Nephron (organoid): ENCODE results near the gene YAF2.

ENCODE experiments used
- H3K27ac Mint-ChIP-seq, 3 experiments: 2 replicates each; pipeline ENCODE4 v1.8.0; 2020; ENCODE audit warnings: mixed read lengths in 3 of 3, mild to moderate bottlenecking in 2 of 3, moderate library complexity in 1 of 3
- H3K27me3 Mint-ChIP-seq: 2 replicates; pipeline ENCODE4 v1.8.0; 2021; ENCODE audit warnings: low read depth, mild to moderate bottlenecking, moderate library complexity, mixed read lengths
- H3K36me3 Mint-ChIP-seq: 2 replicates; pipeline ENCODE4 v1.8.0; 2020; ENCODE audit warnings: low read depth, mixed read lengths
- H3K4me1 Mint-ChIP-seq: 2 replicates; pipeline ENCODE4 v1.8.0; 2020; ENCODE audit warnings: mixed read lengths
- H3K4me3 Mint-ChIP-seq, 3 experiments: 2 replicates each; pipeline ENCODE4 v1.8.0; 2020; ENCODE audit warnings: mild to moderate bottlenecking in 3 of 3, mixed read lengths in 3 of 3, moderate library complexity in 2 of 3
- H3K9me3 Mint-ChIP-seq: 2 replicates; pipeline ENCODE4 v1.8.0; 2020; ENCODE audit warnings: mixed read lengths
- TF ChIP-seq, protein P1 (sequence below), 3 experiments: fragments of 200-600 bp; sonication (generic); IDR thresholded peaks; one replicate each; pipeline ENCODE4 v1.5.0; 2021; ENCODE audit warnings: antibody characterized with exemption in 3 of 3; ENCODE audit not compliant: unreplicated experiment in 3 of 3

Gene YAF2

DNA sequence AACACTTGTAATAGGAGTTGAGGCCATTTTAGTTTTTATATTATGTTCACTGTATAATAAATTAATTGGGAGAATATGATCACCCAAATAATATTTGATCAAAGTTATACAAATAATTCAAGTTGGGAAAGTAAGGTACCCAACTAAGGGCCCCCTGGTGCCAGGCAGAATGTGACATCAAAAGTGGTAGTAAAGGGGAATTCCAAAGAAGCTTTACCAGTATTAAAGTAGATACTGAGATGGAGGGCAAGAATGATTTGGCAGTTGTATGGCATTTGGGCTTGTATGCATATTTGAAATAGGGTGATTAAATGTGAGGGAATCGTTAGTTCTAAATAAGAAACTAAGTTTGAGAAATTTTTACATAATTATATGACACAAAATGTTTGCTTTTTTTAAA lies 111.1 kb downstream of the YAF2 start:
- no peak overlapping the region for H3K27ac Mint-ChIP-seq
- no peaks in the 10 kb centered on the region for H3K27me3 Mint-ChIP-seq
- no peaks in the 10 kb centered on the region for H3K36me3 Mint-ChIP-seq
- TF ChIP-seq, protein P1, sequence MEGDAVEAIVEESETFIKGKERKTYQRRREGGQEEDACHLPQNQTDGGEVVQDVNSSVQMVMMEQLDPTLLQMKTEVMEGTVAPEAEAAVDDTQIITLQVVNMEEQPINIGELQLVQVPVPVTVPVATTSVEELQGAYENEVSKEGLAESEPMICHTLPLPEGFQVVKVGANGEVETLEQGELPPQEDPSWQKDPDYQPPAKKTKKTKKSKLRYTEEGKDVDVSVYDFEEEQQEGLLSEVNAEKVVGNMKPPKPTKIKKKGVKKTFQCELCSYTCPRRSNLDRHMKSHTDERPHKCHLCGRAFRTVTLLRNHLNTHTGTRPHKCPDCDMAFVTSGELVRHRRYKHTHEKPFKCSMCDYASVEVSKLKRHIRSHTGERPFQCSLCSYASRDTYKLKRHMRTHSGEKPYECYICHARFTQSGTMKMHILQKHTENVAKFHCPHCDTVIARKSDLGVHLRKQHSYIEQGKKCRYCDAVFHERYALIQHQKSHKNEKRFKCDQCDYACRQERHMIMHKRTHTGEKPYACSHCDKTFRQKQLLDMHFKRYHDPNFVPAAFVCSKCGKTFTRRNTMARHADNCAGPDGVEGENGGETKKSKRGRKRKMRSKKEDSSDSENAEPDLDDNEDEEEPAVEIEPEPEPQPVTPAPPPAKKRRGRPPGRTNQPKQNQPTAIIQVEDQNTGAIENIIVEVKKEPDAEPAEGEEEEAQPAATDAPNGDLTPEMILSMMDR (IDR thresholded peaks at IDR 0.05; ENCODE audit: unreplicated experiment in 3 of 3) = no peak
- no peak overlapping the region for H3K4me3 Mint-ChIP-seq
- peaks cover 5% of the 10 kb centered on the region for H3K4me1 Mint-ChIP-seq
- no peaks in the 10 kb centered on the region for H3K9me3 Mint-ChIP-seq

DNA sequence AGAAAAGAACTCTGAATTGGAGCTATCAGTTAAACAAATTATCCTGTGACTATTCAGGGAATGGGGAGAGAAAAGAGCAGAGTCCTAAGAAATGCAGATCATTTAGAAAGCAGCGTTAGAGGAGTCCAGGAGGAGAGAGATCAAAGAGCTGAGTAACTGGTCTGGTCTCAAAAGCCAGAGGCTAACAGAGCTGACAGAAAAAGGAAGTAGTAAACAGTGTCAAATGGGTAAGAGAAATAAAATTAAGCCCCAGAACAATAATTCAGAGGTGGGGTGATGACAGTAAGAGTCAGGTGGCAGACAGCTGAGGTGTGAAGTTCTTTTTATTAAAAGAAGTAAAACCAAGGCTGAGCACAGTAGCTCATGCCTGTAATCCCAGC lies 112.7 kb downstream of the YAF2 start:
- no peaks in the 10 kb centered on the region for H3K9me3 Mint-ChIP-seq
- no peak overlapping the region for H3K4me3 Mint-ChIP-seq
- no peaks in the 10 kb centered on the region for H3K27me3 Mint-ChIP-seq
- peaks cover 4% of the 10 kb centered on the region for H3K36me3 Mint-ChIP-seq
- TF ChIP-seq, protein P1 (IDR thresholded peaks at IDR 0.05; ENCODE audit: unreplicated experiment in 3 of 3) = no peak
- H3K27ac Mint-ChIP-seq = no peak overlapping the region
- H3K4me1 Mint-ChIP-seq = peaks cover 4% of the 10 kb centered on the region

DNA sequence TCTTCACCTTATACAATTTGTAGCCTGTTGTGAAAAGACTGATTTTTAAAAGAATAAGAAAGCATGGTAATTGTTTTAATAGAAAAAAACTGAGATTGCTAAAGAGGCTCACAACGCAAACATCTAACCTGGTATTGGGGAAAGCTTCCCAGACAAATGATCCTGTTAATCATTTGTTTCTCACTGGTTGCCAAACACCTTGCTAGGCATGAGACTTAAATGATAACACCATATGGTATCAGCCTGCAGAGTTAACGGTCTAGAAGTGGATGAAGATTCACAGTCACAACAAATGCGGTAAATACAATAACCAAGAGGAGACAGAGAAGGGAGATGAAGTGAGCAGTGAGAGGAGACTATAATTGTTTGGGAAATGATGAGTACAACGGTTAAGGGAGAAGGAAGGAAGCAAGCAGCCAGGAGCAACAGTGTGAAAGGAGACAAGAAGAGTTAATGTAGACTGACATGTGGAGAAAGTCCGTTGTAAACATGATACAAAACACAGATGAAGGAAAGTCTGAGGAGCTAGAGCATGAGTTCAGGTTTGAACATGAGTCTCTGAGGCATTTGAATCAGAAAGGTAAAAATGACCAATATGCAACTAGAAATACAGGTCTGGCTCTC lies 113.2 kb downstream of the YAF2 start:
- no peak overlapping the region for H3K27ac Mint-ChIP-seq
- H3K27me3 Mint-ChIP-seq = no peaks in the 10 kb centered on the region
- H3K4me1 Mint-ChIP-seq = no peaks in the 10 kb centered on the region
- H3K9me3 Mint-ChIP-seq = peaks cover under 1% of the 10 kb centered on the region
- TF ChIP-seq, protein P1 (IDR thresholded peaks at IDR 0.05; ENCODE audit: unreplicated experiment in 3 of 3) = no peak
- no peak overlapping the region for H3K4me3 Mint-ChIP-seq
- peaks cover 8% of the 10 kb centered on the region for H3K36me3 Mint-ChIP-seq

DNA sequence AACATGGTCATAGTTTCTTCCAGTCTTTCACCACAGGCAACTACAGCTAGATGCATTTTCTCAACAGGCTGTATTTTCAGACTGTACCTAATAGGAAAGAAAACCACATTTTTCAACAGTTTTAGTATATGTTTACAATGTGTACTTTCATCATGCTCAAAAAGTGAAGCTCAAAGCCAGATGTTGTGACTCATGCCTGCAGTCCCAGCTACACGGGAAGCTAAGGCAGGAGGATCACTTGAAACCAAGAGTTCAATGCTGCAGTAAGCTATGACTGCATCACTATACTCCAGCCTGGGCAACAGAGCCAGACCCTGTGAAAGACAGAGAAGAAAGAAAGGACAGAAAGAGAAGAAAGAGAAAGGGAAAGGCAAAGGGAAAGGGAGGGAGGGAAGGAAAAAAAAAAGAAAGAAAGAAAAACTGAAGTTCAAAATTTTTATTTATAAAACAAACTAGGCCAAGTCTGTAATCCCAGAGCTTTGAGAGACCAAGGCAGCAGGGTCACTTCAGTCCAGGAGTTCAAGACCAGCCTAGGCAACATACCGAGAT lies 118.9 kb downstream of the YAF2 start:
- H3K9me3 Mint-ChIP-seq = peaks cover 4% of the 10 kb centered on the region
- H3K27me3 Mint-ChIP-seq = no peaks in the 10 kb centered on the region

DNA sequence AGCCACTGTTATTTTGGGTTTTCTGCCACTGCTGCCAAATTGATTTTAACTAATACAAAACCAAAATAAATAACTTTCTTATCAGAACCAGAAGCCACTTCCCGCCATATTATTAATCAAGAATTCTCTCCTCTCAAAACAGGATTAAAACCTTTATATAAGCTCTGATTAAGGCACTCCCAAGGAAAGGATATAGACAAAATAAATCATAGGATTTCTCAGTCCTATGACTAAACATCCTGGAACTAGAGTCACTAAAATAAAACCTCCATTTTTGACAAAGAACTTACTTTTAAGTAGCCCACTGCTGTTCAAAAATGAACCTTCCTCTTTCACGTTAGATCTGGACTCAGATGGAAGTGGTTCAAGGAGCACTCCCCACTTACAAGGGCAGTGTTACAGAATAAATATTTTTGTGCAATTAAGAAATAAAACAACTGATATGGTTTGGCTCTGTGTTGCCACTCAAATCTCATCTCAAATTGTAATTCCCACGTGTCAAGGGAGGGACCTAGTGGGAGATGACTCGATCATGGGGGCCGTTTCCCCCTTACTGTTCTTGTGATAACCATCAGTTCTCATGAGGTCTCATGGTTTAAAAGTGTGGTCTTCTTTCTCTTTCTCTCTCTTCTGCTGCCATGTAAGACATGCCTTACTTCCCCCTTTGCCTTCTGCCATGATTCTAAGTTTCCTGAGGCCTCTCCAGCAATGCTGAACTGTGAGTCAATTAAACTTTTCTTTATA lies 119.7 kb downstream of the YAF2 start:
- TF ChIP-seq, protein P1 (IDR thresholded peaks at IDR 0.05; ENCODE audit: unreplicated experiment in 3 of 3) = no peak
- Mint-ChIP-seq H3K9me3 (peaks cover 9% of the 10 kb centered on the region), H3K27ac (no peak overlapping the region), H3K4me3 (no peak overlapping the region), H3K36me3 (peaks cover 63% of the 10 kb centered on the region), H3K27me3 (no peaks in the 10 kb centered on the region), H3K4me1 (no peaks in the 10 kb centered on the region)

More for the DNA sequence above, 118.9 kb downstream of the YAF2 start:
- Mint-ChIP-seq H3K27ac (no peak overlapping the region), H3K4me1 (no peaks in the 10 kb centered on the region), H3K36me3 (peaks cover 55% of the 10 kb centered on the region), H3K4me3 (no peak overlapping the region)
- TF ChIP-seq, protein P1 (IDR thresholded peaks at IDR 0.05; ENCODE audit: unreplicated experiment in 3 of 3) = no peak
